Glutamatergic neuron (in vitro differentiated cells): ENCODE results near the gene TIPARP. TPM values are rescaled to one million over a fixed set of nuclear protein-coding genes. Genes with fewer than 3 reads are reported as not detected.
"Not testable (repeated sequence)": the region's sequence is repeated elsewhere in the genome, so short reads cannot be mapped to it uniquely, and the experiment has no call there.

Source experiments
- DNase-seq: peaks from one replicate; pipeline ENCODE4 v3.0.0; 2022
- H3K27ac Mint-ChIP-seq: one replicate; pipeline ENCODE4 v1.8.0; 2020; ENCODE audit warnings: mild to moderate bottlenecking, mixed read lengths, inconsistent platforms; ENCODE audit not compliant: unreplicated experiment
- H3K27me3 Mint-ChIP-seq: one replicate; pipeline ENCODE4 v1.8.0; 2020; ENCODE audit warnings: mild to moderate bottlenecking, moderate library complexity, mixed read lengths, inconsistent platforms; ENCODE audit not compliant: unreplicated experiment
- H3K36me3 Mint-ChIP-seq: one replicate; pipeline ENCODE4 v1.8.0; 2020; ENCODE audit warnings: mild to moderate bottlenecking, mixed read lengths, inconsistent platforms; ENCODE audit not compliant: unreplicated experiment
- H3K4me1 Mint-ChIP-seq: one replicate; pipeline ENCODE4 v1.8.0; 2020; ENCODE audit warnings: mild to moderate bottlenecking, low read depth, mixed read lengths, inconsistent platforms; ENCODE audit not compliant: unreplicated experiment
- H3K4me3 Mint-ChIP-seq: one replicate; pipeline ENCODE4 v1.8.0; 2020; ENCODE audit warnings: mild to moderate bottlenecking, mixed read lengths, inconsistent platforms; ENCODE audit not compliant: unreplicated experiment
- H3K9me3 Mint-ChIP-seq: one replicate; pipeline ENCODE4 v1.8.0; 2020; ENCODE audit warnings: mild to moderate bottlenecking, moderate library complexity, mixed read lengths, inconsistent platforms; ENCODE audit not compliant: unreplicated experiment
- CTCF ChIP-seq: fragments of 200-600 bp; sonication (generic); IDR thresholded peaks from one replicate; pipeline ENCODE4 v1.5.0; 2021; ENCODE audit not compliant: partially characterized antibody, unreplicated experiment
- total RNA-seq: library from RNA; stranded (reverse); fragmentation: NEBNext Ultra II Directional; extraction: Animal tissue kit (Norgen Biotek cat#: 25700); gene quantifications from one replicate; pipeline ENCODE4 v1.2.1, GENCODE V29; 2021; ENCODE audit not compliant: unreplicated experiment

TIPARP gene
- total RNA-seq, 1 donor from 2014 or later, result 9.5 TPM

- DNase-seq, result no peak
- Mint-ChIP-seq H3K27me3 (no peaks in the 10 kb centered on the region), H3K9me3 (no peaks in the 10 kb centered on the region), H3K27ac (no peak overlapping the region), H3K36me3 (no peaks in the 10 kb centered on the region), H3K4me1 (peaks cover 2% of the 10 kb centered on the region), H3K4me3 (no peak overlapping the region)
- TF ChIP-seq CTCF, result no peak
Measured at GRCh38 chr3:156648086-156648485, 26.3 kb upstream of the TIPARP start.

- DNase-seq, result no peak
- Mint-ChIP-seq H3K4me3 (no peak overlapping the region), H3K27ac (no peak overlapping the region), H3K9me3 (no peaks in the 10 kb centered on the region), H3K4me1 (no peaks in the 10 kb centered on the region), H3K36me3 (no peaks in the 10 kb centered on the region), H3K27me3 (no peaks in the 10 kb centered on the region)
- TF ChIP-seq CTCF, result no peak
Measured at GRCh38 chr3:156649681-156650080, 24.7 kb upstream of the TIPARP start.

- not testable (repeated sequence) for H3K4me3 Mint-ChIP-seq, H3K9me3 Mint-ChIP-seq, DNase-seq, H3K4me1 Mint-ChIP-seq, H3K36me3 Mint-ChIP-seq, H3K27me3 Mint-ChIP-seq, H3K27ac Mint-ChIP-seq
Measured at GRCh38 chr3:156652661-156653060, 21.7 kb upstream of the TIPARP start.

- Mint-ChIP-seq H3K27me3 (peaks cover 3% of the 10 kb centered on the region), H3K4me1 (no peaks in the 10 kb centered on the region), H3K27ac (no peak overlapping the region), H3K4me3 (no peak overlapping the region), H3K36me3 (no peaks in the 10 kb centered on the region), H3K9me3 (no peaks in the 10 kb centered on the region)
- DNase-seq, result no peak
- TF ChIP-seq CTCF, result no peak
Measured at GRCh38 chr3:156654834-156655233, 19.6 kb upstream of the TIPARP start.

GRCh38 chr3:156655819-156656550, 18.4 kb upstream of the TIPARP start:
- Mint-ChIP-seq H3K9me3 (no peaks in the 10 kb centered on the region), H3K4me1 (no peaks in the 10 kb centered on the region), H3K4me3 (no peak overlapping the region), H3K27me3 (peaks cover 3% of the 10 kb centered on the region), H3K27ac (no peak overlapping the region), H3K36me3 (no peaks in the 10 kb centered on the region)
- DNase-seq, result no peak
- TF ChIP-seq CTCF, result no peak
